Muscle of leg (tissue), 11 donors: Measurements from ENCODE around the gene METTL26. TPM values are rescaled to one million over a fixed set of nuclear protein-coding genes. Genes with fewer than 3 reads are reported as not detected.
A peak's percentile ranks its signal among the peaks of the same experiment; 100 is the strongest.

Experiments used
- DNase-seq: peaks from one replicate; pipeline ENCODE4 v3.0.0; 2013
- H3K27ac ChIP-seq: one replicate; pipeline ENCODE4 v1.5.1; 2013; ENCODE audit warnings: mild to moderate bottlenecking, low read length, control low read depth
- H3K27me3 ChIP-seq: one replicate; pipeline ENCODE4 v1.6.1; 2013; ENCODE audit warnings: low read length; ENCODE audit not compliant: control insufficient read depth, insufficient read depth
- H3K36me3 ChIP-seq: one replicate; pipeline ENCODE4 v1.6.1; 2013; ENCODE audit warnings: low read length; ENCODE audit not compliant: control insufficient read depth, insufficient read depth
- H3K4me1 ChIP-seq: one replicate; pipeline ENCODE4 v1.6.1; 2013; ENCODE audit warnings: low read length; ENCODE audit not compliant: control insufficient read depth, insufficient read depth
- H3K4me3 ChIP-seq: one replicate; pipeline ENCODE4 v1.5.1; 2013; ENCODE audit warnings: low read length, control low read depth
- H3K9me3 ChIP-seq: replicated peaks from 2 replicates; pipeline ENCODE4 v1.6.1; 2013; ENCODE audit warnings: low read depth, low read length; ENCODE audit not compliant: control insufficient read depth
- WGBS: methylation state at CpG from one replicate; pipeline ENCODE4 v1.1.5; 2013; ENCODE audit warnings: missing lambda C conversion rate; ENCODE audit not compliant: insufficient coverage; 5-methylcytosine and 5-hydroxymethylcytosine counted together
- polyA plus RNA-seq, 8 donors: library from polyadenylated mRNA; unstranded; fragments of 120-200 nt; gene quantifications; one replicate each; pipeline versions ENCODE4 v1.2.1 to v1.2.3, GENCODE V29; 2013; ENCODE audit warnings: inconsistent platforms in 1 of 8, low replicate concordance in 1 of 8; ENCODE audit not compliant: insufficient read length in 8 of 8, insufficient read depth in 1 of 8
- total RNA-seq: library from RNA; stranded (reverse); fragments of 120-200 nt; gene quantifications from one replicate; pipeline ENCODE4 v1.2.4, GENCODE V29; 2013

The METTL26 gene
- total and polyA plus RNA-seq, 9 donors, result 39.3 to 59.1 (median 42.7) TPM

DNA sequence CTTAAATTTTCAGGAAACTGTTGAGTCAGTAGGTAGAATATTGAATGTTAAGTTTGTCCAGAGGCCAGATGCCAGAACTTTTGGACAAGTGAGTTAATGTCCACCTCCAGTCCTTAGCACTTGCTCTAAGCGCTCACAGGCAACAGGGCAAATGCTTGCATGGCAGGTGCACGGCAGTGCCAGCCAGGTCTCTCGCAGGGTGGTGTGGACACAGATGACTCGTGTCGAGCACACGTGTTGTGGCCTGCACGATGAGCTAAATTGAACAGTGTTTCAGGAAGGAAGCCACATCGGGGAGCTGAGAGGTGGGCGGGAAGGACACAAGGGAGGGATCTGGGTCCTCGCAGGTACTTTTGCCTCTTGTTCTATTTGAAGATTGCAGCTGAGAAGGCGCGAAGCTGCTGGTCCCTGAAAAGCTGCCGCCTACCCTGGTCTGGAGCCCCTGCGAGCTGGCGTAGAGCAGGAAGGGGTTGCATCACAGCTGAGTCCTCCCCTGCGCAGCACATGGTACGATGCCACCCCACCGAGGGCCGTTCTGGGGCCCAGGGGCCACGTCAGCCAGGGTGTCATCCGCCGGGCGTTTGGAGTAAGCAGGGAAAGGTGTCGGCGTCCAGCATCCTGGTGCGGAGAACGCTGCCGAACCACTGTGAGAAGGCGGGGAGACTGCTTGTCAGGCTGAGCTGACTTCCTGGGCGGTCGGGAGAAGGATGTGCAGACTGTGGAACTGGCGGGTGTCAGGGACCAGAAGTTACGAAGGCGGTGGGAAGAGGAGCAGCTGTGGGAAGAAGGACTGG is 40.0 kb downstream of the METTL26 start:
- 86% methylated on average over 34 of the region's 34 CpGs for WGBS
- H3K27ac ChIP-seq, result no peak overlapping the region
- H3K9me3 ChIP-seq, result no peaks in the 10 kb centered on the region
- H3K36me3 ChIP-seq, result peaks cover 28% of the 10 kb centered on the region
- H3K4me3 ChIP-seq, result no peak overlapping the region
- DNase-seq, result no peak
- H3K27me3 ChIP-seq, result no peaks in the 10 kb centered on the region
- peaks cover 17% of the 10 kb centered on the region for H3K4me1 ChIP-seq

DNA sequence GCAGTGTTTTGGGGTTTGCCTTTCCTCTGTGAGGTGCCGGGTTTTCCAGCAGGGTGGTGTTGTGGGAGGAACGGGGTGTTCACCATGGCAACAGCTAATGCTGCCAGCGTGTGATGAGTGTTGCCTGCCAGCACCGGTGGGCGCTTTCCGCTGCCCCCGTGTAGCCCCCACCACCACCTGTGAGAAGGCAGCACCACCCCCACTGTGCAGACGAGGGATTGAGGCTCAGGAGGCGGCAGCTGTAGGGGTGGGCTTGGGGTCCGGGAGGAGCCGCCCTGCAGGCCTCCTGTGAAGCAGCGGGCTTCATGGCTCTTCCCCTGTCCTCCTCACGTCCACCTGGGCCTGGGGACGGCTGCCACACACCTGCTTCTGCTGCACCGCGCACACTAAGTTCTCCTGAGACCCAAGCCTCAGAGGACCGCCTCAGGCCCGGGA is 41.0 kb downstream of the METTL26 start:
- 76% methylated on average over 5 of the region's 18 CpGs for WGBS

DNA sequence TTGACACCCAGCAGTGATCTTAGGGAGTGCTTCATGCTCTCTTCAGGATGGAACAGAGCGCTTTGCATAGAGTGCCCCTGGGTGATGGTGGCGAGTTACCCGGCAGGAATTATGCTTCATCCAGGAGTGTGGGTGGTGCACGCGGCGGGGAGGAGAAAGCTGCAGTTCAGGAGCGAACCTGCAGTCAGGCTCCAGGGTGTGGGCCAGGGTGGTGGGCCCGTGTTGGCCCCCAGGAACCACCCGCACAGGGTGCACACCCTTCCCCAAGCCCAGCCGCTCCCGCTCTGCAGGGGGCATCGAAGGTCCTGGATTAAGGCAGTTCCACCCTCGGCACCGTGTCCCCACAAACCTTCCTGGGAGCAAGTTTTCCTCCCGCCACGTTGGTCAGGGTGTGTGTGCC is 42.3 kb downstream of the METTL26 start:
- no peak for DNase-seq
- Histone ChIP-seq H3K27ac (no peak overlapping the region), H3K27me3 (no peaks in the 10 kb centered on the region), H3K4me1 (peaks cover 25% of the 10 kb centered on the region), H3K36me3 (peaks cover 21% of the 10 kb centered on the region), H3K9me3 (no peaks in the 10 kb centered on the region), H3K4me3 (no peak overlapping the region)
- 85% methylated on average over 15 of the region's 16 CpGs for WGBS

More for the DNA sequence above, 41.0 kb downstream of the METTL26 start:
- DNase-seq, result no peak
- Histone ChIP-seq H3K27ac (no peak overlapping the region), H3K4me3 (no peak overlapping the region), H3K27me3 (no peaks in the 10 kb centered on the region), H3K9me3 (no peaks in the 10 kb centered on the region), H3K4me1 (peaks cover 25% of the 10 kb centered on the region), H3K36me3 (peaks cover 28% of the 10 kb centered on the region)

DNA sequence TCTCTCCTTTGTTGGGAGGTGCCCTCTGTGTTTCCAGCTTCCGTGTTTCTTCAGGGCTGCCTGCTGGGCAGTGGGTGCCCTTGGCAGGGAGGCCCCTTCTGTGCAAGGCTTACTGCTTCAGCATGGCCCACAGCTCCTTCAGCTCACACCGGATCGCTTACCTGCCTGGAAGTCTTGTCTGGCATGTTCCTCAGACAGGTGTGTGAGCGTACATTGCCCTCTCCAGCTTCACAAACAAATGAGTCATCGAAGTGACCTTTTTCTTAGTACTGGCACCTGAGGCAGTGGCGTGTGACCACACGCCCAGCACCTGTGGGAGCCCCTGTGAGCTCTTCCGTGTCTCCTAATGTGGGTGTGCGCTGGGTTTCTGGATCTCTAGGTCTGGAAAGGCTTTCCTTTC is 42.7 kb downstream of the METTL26 start:
- Histone ChIP-seq H3K27ac (no peak overlapping the region), H3K4me1 (peaks cover 28% of the 10 kb centered on the region)

DNA sequence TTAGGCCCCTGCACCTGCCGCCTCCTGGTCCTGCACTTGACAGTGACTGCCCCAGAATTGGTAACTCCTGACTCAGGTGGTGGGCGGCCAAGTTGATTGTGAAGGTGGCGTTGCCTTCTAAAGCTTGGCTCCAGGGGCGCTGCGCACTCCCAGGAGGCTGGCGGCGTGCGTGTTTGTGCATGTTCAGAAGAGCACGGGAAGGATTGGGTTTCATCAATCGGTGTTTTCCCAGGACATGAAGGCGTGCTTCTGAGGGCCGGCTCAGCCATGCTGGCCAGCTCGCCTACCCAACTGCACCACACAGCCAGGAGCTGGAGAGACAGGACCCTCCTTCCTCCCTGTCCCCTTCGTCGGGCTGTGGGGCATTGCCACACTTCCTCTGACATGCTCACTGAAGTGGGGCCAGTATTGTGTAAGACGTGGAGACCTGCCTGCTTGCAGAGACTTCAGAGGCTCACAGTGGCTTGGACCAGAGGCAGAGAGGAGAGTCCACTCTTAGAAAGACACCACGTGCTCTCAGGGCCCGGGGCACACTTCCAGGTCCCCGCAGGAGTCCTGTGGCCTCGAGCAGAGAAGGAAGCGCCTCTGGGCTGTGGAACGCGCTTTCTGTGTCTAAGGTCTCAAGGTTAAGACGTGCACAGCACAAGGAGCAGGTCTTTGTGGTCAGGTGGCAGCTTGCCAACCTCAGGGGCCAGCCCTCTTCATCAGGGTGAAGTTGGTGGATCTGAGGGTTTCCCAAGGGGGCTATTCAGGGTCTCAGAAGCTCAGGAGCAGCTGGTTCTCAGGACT is 43.4 kb downstream of the METTL26 start:
- H3K27ac ChIP-seq, result no peak overlapping the region
- no peaks in the 10 kb centered on the region for H3K27me3 ChIP-seq
- DNase-seq, result no peak
- no peaks in the 10 kb centered on the region for H3K9me3 ChIP-seq
- H3K4me1 ChIP-seq, result peaks cover 35% of the 10 kb centered on the region
- H3K4me3 ChIP-seq, result no peak overlapping the region
- H3K36me3 ChIP-seq, result peaks cover 20% of the 10 kb centered on the region
- WGBS, result 68% methylated on average over 19 of the region's 24 CpGs

More for the DNA sequence above, 42.7 kb downstream of the METTL26 start:
- 93% methylated on average over 5 of the region's 9 CpGs for WGBS
- no peak for DNase-seq
- no peaks in the 10 kb centered on the region for H3K27me3 ChIP-seq
- H3K9me3 ChIP-seq, result no peaks in the 10 kb centered on the region
- H3K4me3 ChIP-seq, result no peak overlapping the region
- H3K36me3 ChIP-seq, result peaks cover 20% of the 10 kb centered on the region

DNA sequence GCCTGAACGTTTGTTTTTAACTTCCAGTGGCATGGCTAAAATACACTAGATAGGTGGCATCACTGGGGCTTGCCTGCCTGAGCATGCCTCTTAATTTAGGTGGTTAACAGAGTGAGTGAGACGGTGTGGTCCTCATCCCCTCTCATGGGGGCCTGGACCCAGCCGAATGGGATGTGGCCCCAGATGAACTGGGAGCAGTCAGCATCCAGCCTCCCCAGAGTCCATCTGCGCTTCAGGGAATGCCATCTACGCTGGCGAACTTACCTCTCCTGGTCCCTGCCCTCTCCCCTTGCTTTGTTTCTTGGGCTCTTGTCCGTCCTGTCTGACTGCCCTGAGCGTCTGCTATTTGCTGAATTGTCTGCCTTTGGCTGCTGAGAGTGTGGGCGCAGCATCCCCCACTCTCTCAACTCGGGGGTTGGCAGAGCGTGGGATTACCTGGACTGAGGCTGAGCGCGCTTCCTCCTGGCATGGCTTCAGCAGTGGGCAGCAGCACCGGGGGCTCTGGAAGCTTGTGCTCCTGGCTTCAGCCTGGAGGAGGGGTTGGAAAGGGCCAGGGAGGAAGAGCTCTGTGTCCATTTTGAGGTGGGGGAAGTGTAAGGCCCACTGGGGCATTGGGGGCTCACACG is 44.1 kb downstream of the METTL26 start:
- H3K27ac ChIP-seq, result no peak overlapping the region

DNA sequence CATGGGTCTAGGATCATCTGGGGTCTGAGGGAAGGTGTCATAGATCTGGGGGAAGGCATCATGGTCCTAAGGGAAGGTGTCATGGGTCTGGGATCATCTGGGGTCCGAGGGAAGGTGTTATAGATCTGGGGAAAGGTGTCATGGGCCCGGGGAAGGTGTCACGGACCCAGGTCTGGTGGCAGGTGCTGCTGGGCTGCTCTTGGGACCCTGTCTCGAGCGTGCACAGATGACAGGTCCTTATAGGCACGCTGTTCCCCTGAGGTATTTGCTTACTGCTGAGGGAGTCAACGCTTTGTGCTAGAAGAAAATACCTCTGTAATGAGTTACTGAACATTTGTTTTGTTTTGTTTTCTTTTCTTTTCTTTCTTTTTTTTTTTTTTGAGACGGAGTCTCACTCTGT is 44.9 kb downstream of the METTL26 start:
- H3K36me3 ChIP-seq, result peaks cover 15% of the 10 kb centered on the region
- no peak for DNase-seq
- peaks cover 50% of the 10 kb centered on the region for H3K4me1 ChIP-seq
- H3K27me3 ChIP-seq, result no peaks in the 10 kb centered on the region
- no peak overlapping the region for H3K27ac ChIP-seq
- H3K4me3 ChIP-seq, result no peak overlapping the region
- H3K9me3 ChIP-seq, result no peaks in the 10 kb centered on the region
- WGBS, result 90% methylated on average over 1 of the region's 8 CpGs

More for the DNA sequence above, 44.1 kb downstream of the METTL26 start:
- Histone ChIP-seq H3K36me3 (peaks cover 20% of the 10 kb centered on the region), H3K9me3 (no peaks in the 10 kb centered on the region), H3K4me1 (peaks cover 42% of the 10 kb centered on the region), H3K27me3 (no peaks in the 10 kb centered on the region), H3K4me3 (no peak overlapping the region)
- WGBS, result 79% methylated on average over 11 of the region's 15 CpGs
- no peak for DNase-seq

DNA sequence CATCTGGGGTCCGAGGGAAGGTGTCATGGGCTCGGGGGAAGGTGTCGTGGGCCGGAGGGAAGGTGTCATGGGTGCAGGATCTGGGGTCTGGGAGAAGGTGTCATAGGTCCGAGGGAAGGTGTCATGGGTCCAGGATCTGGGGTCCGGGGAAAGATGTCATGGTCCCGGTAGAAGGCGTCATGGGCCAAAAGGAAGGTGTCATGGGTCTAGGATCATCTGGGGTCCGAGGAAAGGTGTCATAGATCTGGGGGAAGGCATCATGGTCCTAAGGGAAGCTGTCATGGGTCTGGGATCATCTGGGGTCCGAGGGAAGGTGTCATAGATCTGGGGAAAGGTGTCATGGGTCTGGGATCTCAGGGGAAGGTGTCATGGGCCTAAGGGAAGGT is 45.3 kb downstream of the METTL26 start:
- Histone ChIP-seq H3K27ac (peak overlapping the region; percentile 51), H3K9me3 (no peaks in the 10 kb centered on the region), H3K27me3 (no peaks in the 10 kb centered on the region), H3K4me3 (peak overlapping the region; percentile 82), H3K4me1 (peaks cover 50% of the 10 kb centered on the region), H3K36me3 (peaks cover 13% of the 10 kb centered on the region)
- no peak for DNase-seq
- WGBS, result 64% methylated on average over 10 of the region's 10 CpGs

DNA sequence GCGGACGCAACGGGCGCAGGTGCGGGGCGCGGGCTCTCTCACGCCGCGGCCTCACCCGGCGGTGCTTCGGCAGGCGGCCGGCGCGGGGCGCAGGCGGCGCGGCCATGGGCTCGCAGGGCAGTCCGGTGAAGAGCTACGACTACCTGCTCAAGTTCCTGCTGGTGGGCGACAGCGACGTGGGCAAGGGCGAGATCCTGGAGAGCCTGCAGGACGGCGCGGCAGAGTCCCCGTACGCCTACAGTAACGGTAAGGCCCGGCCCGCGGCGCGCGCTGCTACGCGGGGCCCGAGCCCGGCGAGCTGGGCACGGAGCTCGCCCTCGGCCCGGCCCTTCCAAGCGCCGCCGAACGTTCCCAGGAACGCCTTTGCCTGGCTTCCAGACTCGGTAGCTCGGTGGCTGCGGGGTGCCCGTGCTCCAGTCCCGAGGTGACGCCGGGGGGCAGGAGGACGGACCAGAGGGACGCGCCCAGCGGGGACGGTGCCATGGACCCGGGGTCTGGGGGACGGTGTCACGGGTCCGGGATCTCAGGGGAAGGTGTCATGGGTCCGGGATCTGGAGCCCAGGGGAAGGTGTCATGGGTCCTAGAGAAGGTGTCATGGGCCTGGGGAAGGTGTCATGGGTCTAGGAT is 45.8 kb downstream of the METTL26 start:
- Histone ChIP-seq H3K9me3 (no peaks in the 10 kb centered on the region), H3K36me3 (peaks cover 13% of the 10 kb centered on the region), H3K27ac (peak overlapping the region; percentile 51), H3K4me1 (peaks cover 54% of the 10 kb centered on the region), H3K4me3 (peak overlapping the region; percentile 82), H3K27me3 (peaks cover 3% of the 10 kb centered on the region)
- peak; percentile 56 for DNase-seq
- WGBS, result under 1% methylated on average over 71 of the region's 71 CpGs
